DOHH2 (cell line): ENCODE results near the gene HRH1.

Source experiments
- CTCF ChIP-seq: fragments of 200-600 bp; sonication (generic); IDR thresholded peaks from one replicate; pipeline ENCODE4 v1.5.1; 2014; ENCODE audit warnings: antibody characterized with exemption, mild to moderate bottlenecking, low read depth, low read length; ENCODE audit not compliant: poor library complexity, severe bottlenecking
- EZH2phosphoT487 ChIP-seq: fragments of 200-600 bp; sonication (generic); IDR thresholded peaks from 2 replicates; pipeline ENCODE4 v1.6.1; 2017; ENCODE audit warnings: borderline replicate concordance, mild to moderate bottlenecking, antibody characterized with exemption, low read length, moderate library complexity, mixed read lengths

DNA sequence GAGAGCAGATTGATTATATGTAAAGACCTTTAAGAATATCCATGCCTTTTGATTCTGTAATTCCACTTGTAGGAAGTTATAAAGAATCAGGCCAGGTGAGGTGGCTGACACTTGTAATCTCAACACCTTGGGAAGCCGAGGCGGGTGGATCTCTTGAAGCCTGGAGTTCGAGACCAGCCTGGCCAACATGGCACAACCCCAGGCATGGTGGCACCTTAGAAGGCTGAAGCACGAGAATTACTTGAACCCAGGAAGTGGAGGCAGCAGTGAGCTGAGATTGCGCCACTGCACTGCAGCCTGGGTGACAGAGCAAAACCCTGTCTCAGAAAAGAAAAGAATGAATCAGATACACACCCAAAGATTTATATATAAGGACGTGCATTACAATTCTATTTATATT, 33.9 kb downstream of the HRH1 start:
- TF ChIP-seq CTCF (no peak), EZH2phosphoT487 (no peak)
